ENCODE results near the gene VPS9D1. TPM values are rescaled to one million over a fixed set of nuclear protein-coding genes. Genes with fewer than 3 reads are reported as not detected.
A peak's percentile ranks its signal among the peaks of the same experiment; 100 is the strongest.
"Not testable (repeated sequence)": the region's sequence is repeated elsewhere in the genome, so short reads cannot be mapped to it uniquely, and the experiment has no call there.

VPS9D1 gene
- total and polyA plus RNA-seq, 7 donors = 3.7 to 10.3 (median 5.2) TPM

DNA sequence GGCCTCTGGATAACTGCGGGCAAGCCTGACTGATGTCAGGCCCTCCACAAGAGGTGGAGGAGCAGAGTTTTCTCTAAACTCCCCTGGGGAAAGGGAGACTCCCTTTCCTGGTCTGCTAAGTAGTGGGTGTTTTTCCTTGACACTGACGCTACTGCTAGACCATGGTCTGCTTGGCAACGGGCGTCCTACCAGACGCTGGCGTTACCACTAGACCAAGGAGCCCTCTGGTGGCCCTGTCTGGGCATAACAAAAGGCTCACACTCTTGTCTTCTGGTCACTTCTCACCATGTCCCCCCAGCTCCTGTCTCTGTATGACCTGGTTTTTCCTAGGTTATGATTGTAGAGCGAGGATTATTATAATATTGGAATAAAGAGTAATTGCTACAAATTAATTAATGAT, 53.7 kb downstream of the VPS9D1 start:
- H3K9me3 ChIP-seq; ATAC-seq; H3K27ac ChIP-seq; H3K27me3 ChIP-seq (ENCODE audit: insufficient read depth in 3 of 3, low read length in 2 of 3); DNase-seq; H3K4me1 ChIP-seq; H3K36me3 ChIP-seq (ENCODE audit: insufficient read depth in 1 of 2, low read depth in 1 of 2); intact Hi-C loops (cut with DNase I); H3K4me3 ChIP-seq: not testable (repeated sequence)
- WGBS, 3 donors = 34 to 55% (median 54%) methylated on average over 6 to 7 of the region's 7 CpGs
- TF ChIP-seq, protein P1, sequence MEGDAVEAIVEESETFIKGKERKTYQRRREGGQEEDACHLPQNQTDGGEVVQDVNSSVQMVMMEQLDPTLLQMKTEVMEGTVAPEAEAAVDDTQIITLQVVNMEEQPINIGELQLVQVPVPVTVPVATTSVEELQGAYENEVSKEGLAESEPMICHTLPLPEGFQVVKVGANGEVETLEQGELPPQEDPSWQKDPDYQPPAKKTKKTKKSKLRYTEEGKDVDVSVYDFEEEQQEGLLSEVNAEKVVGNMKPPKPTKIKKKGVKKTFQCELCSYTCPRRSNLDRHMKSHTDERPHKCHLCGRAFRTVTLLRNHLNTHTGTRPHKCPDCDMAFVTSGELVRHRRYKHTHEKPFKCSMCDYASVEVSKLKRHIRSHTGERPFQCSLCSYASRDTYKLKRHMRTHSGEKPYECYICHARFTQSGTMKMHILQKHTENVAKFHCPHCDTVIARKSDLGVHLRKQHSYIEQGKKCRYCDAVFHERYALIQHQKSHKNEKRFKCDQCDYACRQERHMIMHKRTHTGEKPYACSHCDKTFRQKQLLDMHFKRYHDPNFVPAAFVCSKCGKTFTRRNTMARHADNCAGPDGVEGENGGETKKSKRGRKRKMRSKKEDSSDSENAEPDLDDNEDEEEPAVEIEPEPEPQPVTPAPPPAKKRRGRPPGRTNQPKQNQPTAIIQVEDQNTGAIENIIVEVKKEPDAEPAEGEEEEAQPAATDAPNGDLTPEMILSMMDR (IDR thresholded peaks at IDR 0.05) = peak; percentile 29

DNA sequence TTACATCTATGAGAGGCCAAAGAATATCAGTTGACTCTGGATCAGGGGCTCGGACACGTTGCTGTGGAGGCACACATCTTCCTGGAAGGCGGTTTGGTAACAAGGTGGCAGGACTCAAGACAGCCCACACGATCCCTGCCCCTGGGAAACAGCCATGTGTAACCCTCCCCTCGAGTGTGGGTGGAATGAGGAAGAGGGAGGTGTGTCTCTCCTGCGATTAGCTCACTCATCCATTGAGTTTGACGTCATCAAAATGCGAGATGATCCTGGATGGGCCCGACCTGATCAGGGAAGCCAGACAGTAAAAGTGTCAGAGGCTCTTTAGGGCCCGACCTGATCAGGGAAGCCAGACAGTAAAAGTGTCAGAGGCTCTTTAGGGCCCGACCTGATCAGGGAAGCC, 56.5 kb downstream of the VPS9D1 start:
- ATAC-seq; H3K4me3 ChIP-seq; H3K27me3 ChIP-seq (ENCODE audit: insufficient read depth in 3 of 3, low read length in 2 of 3); DNase-seq; H3K27ac ChIP-seq; intact Hi-C loops (cut with DNase I); H3K4me1 ChIP-seq; H3K9me3 ChIP-seq: not testable (repeated sequence)
- 79 to 85% (median 79%) methylated on average over 10 of the region's 11 CpGs for WGBS, 3 donors
- peaks cover 0 to 11% of the 10 kb centered on the region in 2 donors for H3K36me3 ChIP-seq (ENCODE audit: insufficient read depth in 1 of 2, low read depth in 1 of 2)

DNA sequence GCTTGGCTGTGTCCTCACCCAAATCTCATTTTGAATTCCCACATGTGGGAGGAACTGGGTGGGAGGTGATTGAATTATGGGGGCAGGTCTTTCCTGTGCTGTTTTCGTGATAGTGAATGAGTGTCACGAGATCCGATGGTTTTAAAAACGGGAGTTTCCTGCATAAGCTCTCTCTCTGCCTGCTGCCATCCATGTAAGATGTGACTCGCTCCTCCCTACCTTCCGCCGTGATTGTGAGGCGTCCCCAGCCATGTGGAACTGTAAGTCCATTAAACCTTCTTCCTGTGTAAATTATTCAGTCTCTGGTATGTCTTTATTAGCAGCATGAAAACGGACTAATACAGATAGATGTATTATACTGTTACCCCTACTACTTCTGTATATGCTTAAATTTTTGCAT, 59.5 kb downstream of the VPS9D1 start:
- H3K27ac ChIP-seq = no peak overlapping the region
- H3K27me3 ChIP-seq (ENCODE audit: insufficient read depth in 3 of 3, low read length in 2 of 3) = no peaks in the 10 kb centered on the region
- TF ChIP-seq, protein P1 (IDR thresholded peaks at IDR 0.05) = no peak
- 90 to 93% (median 90%) methylated on average over 9 of the region's 9 CpGs for WGBS, 3 donors
- H3K36me3 ChIP-seq (ENCODE audit: insufficient read depth in 1 of 2, low read depth in 1 of 2) = peaks cover 0 to 11% of the 10 kb centered on the region in 2 donors
- H3K9me3 ChIP-seq = no peaks in the 10 kb centered on the region
- intact Hi-C loops (cut with DNase I) = no loop called here
- no peak overlapping the region for H3K4me3 ChIP-seq
- no peak for ATAC-seq
- peaks cover 16% of the 10 kb centered on the region for H3K4me1 ChIP-seq
- DNase-seq = no peak

DNA sequence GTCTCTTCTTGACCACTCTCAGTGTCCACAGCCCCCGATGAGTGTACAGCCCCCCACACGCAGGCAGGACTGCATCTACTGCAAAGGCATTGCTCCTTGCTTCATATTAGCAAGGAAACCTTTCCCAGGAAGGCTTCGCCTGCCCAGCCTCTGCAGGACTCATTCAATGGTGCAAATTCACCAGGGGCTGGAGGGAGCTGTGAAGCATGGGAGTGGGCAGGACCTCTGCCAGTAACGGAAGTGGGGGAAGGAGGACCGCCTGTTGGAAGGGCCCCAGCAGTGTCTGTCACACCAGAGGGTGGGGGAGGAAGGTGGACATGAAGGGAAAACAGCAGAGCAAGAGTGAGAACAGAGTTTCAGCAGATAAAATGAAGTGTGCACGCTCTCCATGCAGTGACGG, 60.6 kb downstream of the VPS9D1 start:
- intact Hi-C loops (cut with DNase I) = no loop called here
- ATAC-seq = no peak
- DNase-seq = no peak
- H3K36me3 ChIP-seq (ENCODE audit: insufficient read depth in 1 of 2, low read depth in 1 of 2) = peaks cover 0 to 11% of the 10 kb centered on the region in 2 donors
- H3K4me3 ChIP-seq = no peak overlapping the region
- H3K27me3 ChIP-seq (ENCODE audit: insufficient read depth in 3 of 3, low read length in 2 of 3) = no peaks in the 10 kb centered on the region
- WGBS, 3 donors = 85 to 91% (median 88%) methylated on average over 7 of the region's 7 CpGs
- TF ChIP-seq, protein P1 (IDR thresholded peaks at IDR 0.05) = no peak
- peaks cover 16% of the 10 kb centered on the region for H3K4me1 ChIP-seq
- H3K9me3 ChIP-seq = no peaks in the 10 kb centered on the region
- no peak overlapping the region for H3K27ac ChIP-seq

DNA sequence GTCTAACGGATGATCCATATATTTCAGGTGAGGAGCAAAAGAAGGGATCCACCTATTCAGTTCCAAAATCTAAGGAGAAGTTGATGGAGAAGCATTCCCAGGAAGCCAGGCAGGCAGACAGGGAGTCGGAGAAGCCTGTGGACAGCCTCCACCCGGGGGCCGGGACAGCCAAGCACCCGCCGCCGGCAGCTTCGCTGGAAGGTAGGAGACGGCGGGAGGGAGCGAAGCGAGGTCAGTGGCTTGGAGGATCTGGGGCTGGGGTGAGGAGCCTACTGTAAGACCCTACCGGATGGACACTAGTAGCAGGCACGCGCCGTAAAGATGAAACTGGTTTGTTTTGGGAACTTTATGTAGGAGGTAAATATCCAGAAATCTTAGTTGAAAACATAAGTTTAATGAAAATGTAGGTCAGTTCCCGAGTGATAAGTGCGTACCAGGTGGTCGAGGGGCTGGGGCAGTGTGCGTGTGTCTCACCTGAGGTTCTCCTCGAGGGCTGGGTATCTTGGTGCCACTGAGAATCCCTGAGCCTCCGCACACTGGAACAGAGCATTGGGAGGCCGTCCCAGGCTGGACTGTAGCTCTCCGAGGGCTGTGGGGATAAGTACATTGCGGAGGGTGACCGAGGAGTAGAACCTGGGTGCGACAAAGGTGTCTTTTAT, 62.3 kb downstream of the VPS9D1 start:
- peaks cover 16% of the 10 kb centered on the region for H3K4me1 ChIP-seq
- H3K9me3 ChIP-seq = no peaks in the 10 kb centered on the region
- TF ChIP-seq, protein P1 (IDR thresholded peaks at IDR 0.05) = no peak
- no peak for ATAC-seq
- no peaks in the 10 kb centered on the region for H3K27me3 ChIP-seq (ENCODE audit: insufficient read depth in 3 of 3, low read length in 2 of 3)
- peaks cover 0 to 18% of the 10 kb centered on the region in 2 donors for H3K36me3 ChIP-seq (ENCODE audit: insufficient read depth in 1 of 2, low read depth in 1 of 2)
- DNase-seq = no peak
- H3K4me3 ChIP-seq = peak overlapping the region; percentile 99
- 13 to 16% (median 15%) methylated on average over 27 of the region's 27 CpGs for WGBS, 3 donors
- H3K27ac ChIP-seq = peak overlapping the region; percentile 91
- intact Hi-C loops (cut with DNase I) = no loop called here
